Upper lobe of left lung (tissue), 6 donors: ENCODE measurements around the gene TXNDC17. TPM values are rescaled to one million over a fixed set of nuclear protein-coding genes. Genes with fewer than 3 reads are reported as not detected.
"Not testable (repeated sequence)": the region's sequence is repeated elsewhere in the genome, so short reads cannot be mapped to it uniquely, and the experiment has no call there.

Experiments
- ATAC-seq, 2 donors: fragments of 200-7000 bp; cut with Tn5 transposase; one replicate each; pipeline ENCODE4 v1.9.1; 2022; ENCODE audit warnings: mild to moderate bottlenecking in 2 of 2, moderate library complexity in 2 of 2; ENCODE audit not compliant: low FRiP score in 2 of 2
- DNase-seq, 2 donors: peaks; one replicate each; pipeline ENCODE4 v3.0.0-alpha.2; 2019 to 2020
- H3K27ac ChIP-seq, 4 donors: fragments of 200-600 bp; sonication (generic); one replicate each; pipeline ENCODE4 v1.5.1; 2016 to 2019
- H3K27me3 ChIP-seq, 4 donors: fragments of 200-600 bp; sonication (generic); one replicate each; pipeline ENCODE4 v1.5.1; 2017 to 2019
- H3K36me3 ChIP-seq, 4 donors: fragments of 200-600 bp; sonication (generic); one replicate each; pipeline ENCODE4 v1.5.1; 2016 to 2019
- H3K4me1 ChIP-seq, 4 donors: fragments of 200-600 bp; sonication (generic); one replicate each; pipeline ENCODE4 v1.5.1; 2018 to 2019
- H3K4me3 ChIP-seq, 4 donors: fragments of 200-600 bp; sonication (generic); one replicate each; pipeline ENCODE4 v1.5.1; 2017 to 2019; ENCODE audit warnings: mild to moderate bottlenecking in 2 of 4, moderate library complexity in 1 of 4
- H3K9me3 ChIP-seq, 4 donors: fragments of 200-600 bp; sonication (generic); one replicate each; pipeline ENCODE4 v1.5.1; 2018 to 2019
- EP300 ChIP-seq, 4 donors: sonication (generic); formaldehyde crosslinking; IDR thresholded peaks; one replicate each; pipeline ENCODE4 v1.5.1; 2017; ENCODE audit warnings: antibody characterized with exemption in 4 of 4, control low read depth in 2 of 4
- POLR2A ChIP-seq, 4 donors: fragments of 450-650 bp; IDR thresholded peaks; one replicate each; pipeline ENCODE4 v1.5.1; 2016 to 2017; ENCODE audit warnings: antibody characterized with exemption in 4 of 4, mild to moderate bottlenecking in 2 of 4
- POLR2AphosphoS5 ChIP-seq, 2 donors: sonication (generic); formaldehyde crosslinking; IDR thresholded peaks; one replicate each; pipeline ENCODE4 v1.5.1; 2017; ENCODE audit warnings: antibody characterized with exemption in 2 of 2
- WGBS, 2 donors: methylation state at CpG; one replicate each; pipeline ENCODE4 v1.1.5; 2017 to 2018; 5-methylcytosine and 5-hydroxymethylcytosine counted together
- total RNA-seq, 6 donors: library from RNA; depleted of rRNA in 4 of 6; stranded (reverse); fragments of >200 nt in 4 of 6; gene quantifications; one replicate each; pipeline versions ENCODE4 v1.1.0 to v1.2.1, GENCODE V29; 2016 to 2021
- TF ChIP-seq, protein P1 (sequence below), 6 experiments: fragments of 450-650 bp in 4 of 6; fragments of 200-600 bp in 2 of 6; sonication (generic) in 2 of 6; IDR thresholded peaks; one replicate each; pipeline ENCODE4 v1.5.1; 2016 to 2019; ENCODE audit warnings: antibody characterized with exemption in 6 of 6
- donor health status: DM: no; HTN: no; CAD: no; lungs with moderate emphysema.
- donor health status: DM: no; HTN: yes; CAD: no; lungs with severe emphysema.

The TXNDC17 gene
- total RNA-seq, 6 donors from 2014 or later = 36.7 to 176 (median 67.0) TPM

DNA sequence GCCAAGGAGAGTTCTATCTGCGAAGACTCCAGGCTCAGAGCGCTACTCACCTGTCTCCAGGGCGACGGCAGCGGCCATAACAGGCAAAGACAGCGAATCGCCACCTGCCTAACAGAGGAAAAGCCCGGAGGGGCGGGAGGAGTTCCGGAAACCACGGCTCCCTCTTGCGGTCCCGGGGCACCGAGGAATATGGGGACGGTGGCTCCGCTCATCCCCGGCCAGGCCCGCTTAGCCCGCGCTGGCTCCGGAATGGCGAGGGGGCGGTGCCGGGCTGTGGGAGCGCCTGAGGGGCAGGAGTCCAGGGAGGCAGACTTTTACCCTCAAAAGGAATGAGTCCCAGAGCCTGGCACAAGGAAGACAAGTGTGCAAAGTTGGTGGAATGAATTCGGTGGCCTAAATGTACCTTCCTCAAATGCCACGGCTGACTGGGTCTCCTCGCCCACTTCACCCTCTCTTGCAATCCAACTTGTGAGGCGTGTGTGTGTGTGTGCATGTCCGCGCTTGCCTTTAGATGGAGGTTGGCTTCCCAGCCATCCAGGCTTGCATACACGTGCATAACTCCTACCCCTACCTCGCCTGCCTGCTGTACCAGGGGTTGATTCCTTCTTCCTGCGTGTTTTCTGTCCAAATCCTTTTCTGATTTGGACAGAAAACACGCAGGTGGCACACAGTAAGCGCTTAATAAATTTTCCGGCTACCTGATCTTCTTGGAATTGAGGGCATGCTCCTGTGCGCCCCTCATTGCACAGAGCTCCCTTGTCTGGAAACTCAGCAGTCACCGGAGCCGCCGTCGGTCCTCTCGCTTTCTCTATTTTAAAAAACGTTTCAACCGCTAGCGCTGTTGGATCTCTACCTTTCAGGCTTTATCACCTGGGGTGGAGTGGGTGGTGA lies 14.2 kb downstream of the TXNDC17 start:
- no peak for ATAC-seq
- DNase-seq = peak in 1 of 2 donors; percentile 86
- WGBS, 2 donors = 47 to 66% methylated on average over 37 to 46 of the region's 46 CpGs
- peaks cover 0 to 6% (median 2%) of the 10 kb centered on the region in 4 donors for H3K27me3 ChIP-seq
- H3K27ac ChIP-seq = no peak overlapping the region
- no peak for TF ChIP-seq EP300 (IDR thresholded peaks at IDR 0.05)
- TF ChIP-seq, protein P1, sequence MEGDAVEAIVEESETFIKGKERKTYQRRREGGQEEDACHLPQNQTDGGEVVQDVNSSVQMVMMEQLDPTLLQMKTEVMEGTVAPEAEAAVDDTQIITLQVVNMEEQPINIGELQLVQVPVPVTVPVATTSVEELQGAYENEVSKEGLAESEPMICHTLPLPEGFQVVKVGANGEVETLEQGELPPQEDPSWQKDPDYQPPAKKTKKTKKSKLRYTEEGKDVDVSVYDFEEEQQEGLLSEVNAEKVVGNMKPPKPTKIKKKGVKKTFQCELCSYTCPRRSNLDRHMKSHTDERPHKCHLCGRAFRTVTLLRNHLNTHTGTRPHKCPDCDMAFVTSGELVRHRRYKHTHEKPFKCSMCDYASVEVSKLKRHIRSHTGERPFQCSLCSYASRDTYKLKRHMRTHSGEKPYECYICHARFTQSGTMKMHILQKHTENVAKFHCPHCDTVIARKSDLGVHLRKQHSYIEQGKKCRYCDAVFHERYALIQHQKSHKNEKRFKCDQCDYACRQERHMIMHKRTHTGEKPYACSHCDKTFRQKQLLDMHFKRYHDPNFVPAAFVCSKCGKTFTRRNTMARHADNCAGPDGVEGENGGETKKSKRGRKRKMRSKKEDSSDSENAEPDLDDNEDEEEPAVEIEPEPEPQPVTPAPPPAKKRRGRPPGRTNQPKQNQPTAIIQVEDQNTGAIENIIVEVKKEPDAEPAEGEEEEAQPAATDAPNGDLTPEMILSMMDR (IDR thresholded peaks at IDR 0.05) = no peak
- TF ChIP-seq POLR2AphosphoS5 (IDR thresholded peaks at IDR 0.05) = no peak
- no peak for TF ChIP-seq POLR2A (IDR thresholded peaks at IDR 0.05)
- peaks cover 22 to 37% (median 31%) of the 10 kb centered on the region in 4 donors for H3K4me1 ChIP-seq
- no peaks in the 10 kb centered on the region for H3K9me3 ChIP-seq
- no peaks in the 10 kb centered on the region for H3K36me3 ChIP-seq
- peak overlapping the region in 2 of 4 donors; percentile 23 to 34 for H3K4me3 ChIP-seq

GRCh38 chr17:6655732-6656361 lies 15.0 kb downstream of the TXNDC17 start:
- ATAC-seq, H3K9me3 ChIP-seq, H3K27ac ChIP-seq, H3K36me3 ChIP-seq, H3K27me3 ChIP-seq: not testable (repeated sequence)
- peaks cover 17 to 30% (median 25%) of the 10 kb centered on the region in 4 donors for H3K4me1 ChIP-seq
- peak in 1 of 2 donors; percentile 50 for DNase-seq
- peak overlapping the region in 1 of 4 donors; percentile 23 for H3K4me3 ChIP-seq
- WGBS, 2 donors = 3 to 11% methylated on average over 13 to 32 of the region's 41 CpGs

DNA sequence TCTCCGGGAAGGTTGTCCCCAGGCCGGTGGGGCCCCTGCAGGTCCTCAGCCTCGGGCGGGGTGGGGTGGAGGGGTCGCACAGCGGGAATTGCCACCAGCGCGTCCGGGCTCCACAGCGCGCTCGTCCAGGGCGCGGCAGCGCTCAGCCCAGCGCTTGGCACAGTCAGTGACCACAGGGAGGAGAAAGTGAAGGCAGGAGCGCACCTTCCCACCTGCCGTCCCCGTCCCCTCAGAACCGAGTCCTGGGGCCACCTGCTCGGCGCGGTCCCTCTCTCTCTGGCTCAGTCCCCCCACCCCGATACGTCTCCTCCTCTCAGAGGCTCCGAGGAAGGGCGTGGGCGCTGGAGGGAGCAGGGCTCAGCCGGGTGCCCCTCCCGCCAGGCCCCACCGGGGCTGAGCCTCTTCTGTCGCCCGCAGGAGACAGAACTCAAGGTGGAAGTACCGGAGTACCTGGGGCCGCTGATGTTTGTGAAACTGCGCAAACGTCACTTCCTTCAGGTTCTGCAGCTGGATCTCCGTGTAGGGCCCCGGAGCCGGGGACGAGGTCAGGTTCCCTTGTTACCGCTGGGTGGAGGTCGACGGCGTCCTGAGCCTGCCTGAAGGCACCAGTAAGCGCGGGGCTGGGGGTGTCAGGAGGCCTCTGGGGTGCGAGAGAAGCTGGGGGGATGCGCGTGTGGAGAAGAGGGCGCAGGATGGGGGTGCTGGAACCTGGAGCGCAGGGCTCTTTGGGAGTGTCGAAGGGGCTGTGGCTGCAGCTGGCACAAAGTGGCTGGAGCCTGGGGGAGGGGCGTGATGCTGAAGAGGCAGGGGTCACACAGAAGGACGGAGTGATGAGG lies 16.2 kb downstream of the TXNDC17 start:
- not testable (repeated sequence) for H3K9me3 ChIP-seq, H3K27me3 ChIP-seq, H3K36me3 ChIP-seq, H3K27ac ChIP-seq
- ATAC-seq (peak; percentile 1 to 13), DNase-seq (peak in 1 of 2 donors; percentile 56)
- peaks cover 13 to 27% (median 24%) of the 10 kb centered on the region in 4 donors for H3K4me1 ChIP-seq
- peak overlapping the region in 3 of 4 donors; percentile 24 to 42 (median 30) for H3K4me3 ChIP-seq
- 5 to 12% methylated on average over 11 to 25 of the region's 55 CpGs for WGBS, 2 donors

- H3K27ac ChIP-seq = no peak overlapping the region
- no peaks in the 10 kb centered on the region for H3K36me3 ChIP-seq
- H3K9me3 ChIP-seq = no peaks in the 10 kb centered on the region
- peak overlapping the region in 3 of 4 donors; percentile 24 to 42 (median 30) for H3K4me3 ChIP-seq
- peaks cover 0 to 6% (median 2%) of the 10 kb centered on the region in 4 donors for H3K27me3 ChIP-seq
- WGBS, 2 donors = 63 to 73% methylated on average over 17 to 18 of the region's 18 CpGs
- peaks cover 7 to 19% (median 16%) of the 10 kb centered on the region in 4 donors for H3K4me1 ChIP-seq
- DNase-seq (no peak), ATAC-seq (no peak)
- TF ChIP-seq EP300 (IDR thresholded peaks at IDR 0.05) (no peak), POLR2AphosphoS5 (IDR thresholded peaks at IDR 0.05) (no peak), POLR2A (IDR thresholded peaks at IDR 0.05) (no peak)
- TF ChIP-seq, protein P1 (IDR thresholded peaks at IDR 0.05) = no peak
These were observed 16.9 kb downstream of the TXNDC17 start for GRCh38 chr17:6657633-6658287.

DNA sequence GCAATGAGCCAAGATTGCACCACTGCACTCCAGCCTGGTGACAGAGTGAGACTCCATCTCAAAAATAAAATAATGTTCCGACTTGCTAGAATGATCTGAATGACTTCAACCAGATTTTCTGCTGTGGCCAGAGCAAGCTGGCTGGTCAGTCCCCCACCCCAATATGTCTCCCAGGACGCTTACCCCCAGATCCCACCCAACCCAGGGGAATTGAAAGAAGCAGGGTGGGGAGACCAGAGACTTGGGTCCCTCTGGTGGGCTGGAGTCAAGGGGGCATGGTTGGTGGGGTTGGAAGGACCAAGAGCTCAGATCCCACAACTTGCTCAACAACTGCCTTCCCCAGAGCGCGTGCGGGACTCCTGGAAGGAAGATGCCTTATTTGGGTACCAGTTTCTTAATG lies 17.6 kb downstream of the TXNDC17 start:
- not testable (repeated sequence) for DNase-seq

More for the DNA sequence above, 17.6 kb downstream of the TXNDC17 start:
- WGBS, 2 donors = 85 to 97% methylated on average over 2 to 5 of the region's 5 CpGs
- H3K4me3 ChIP-seq, H3K9me3 ChIP-seq, ATAC-seq, H3K27ac ChIP-seq, H3K36me3 ChIP-seq, H3K27me3 ChIP-seq: not testable (repeated sequence)
- peaks cover 7 to 14% (median 11%) of the 10 kb centered on the region in 4 donors for H3K4me1 ChIP-seq
